ENCODE measurements around the gene AHRR.

The AHRR gene

DNA sequence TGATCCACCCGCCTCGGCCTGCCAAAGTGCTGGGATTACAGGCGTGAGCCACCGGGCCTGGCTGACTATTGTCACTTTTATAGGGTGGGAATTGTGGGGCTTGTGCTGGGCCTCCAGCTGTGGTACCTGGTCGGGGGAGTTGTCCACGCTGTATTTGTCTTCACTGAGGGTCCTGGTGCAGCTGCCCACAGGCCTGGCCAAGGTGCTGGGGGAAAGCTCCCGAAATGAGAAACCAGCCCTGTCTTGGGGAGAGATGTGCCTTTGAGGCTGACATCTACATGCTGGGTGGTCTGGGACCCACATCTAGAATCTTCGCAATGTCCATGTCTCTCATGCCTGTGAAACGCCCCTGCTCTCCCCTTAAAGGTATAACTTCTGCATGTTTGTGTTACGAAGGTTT, 124.1 kb downstream of the AHRR start:
- DNase-seq = no peak

DNA sequence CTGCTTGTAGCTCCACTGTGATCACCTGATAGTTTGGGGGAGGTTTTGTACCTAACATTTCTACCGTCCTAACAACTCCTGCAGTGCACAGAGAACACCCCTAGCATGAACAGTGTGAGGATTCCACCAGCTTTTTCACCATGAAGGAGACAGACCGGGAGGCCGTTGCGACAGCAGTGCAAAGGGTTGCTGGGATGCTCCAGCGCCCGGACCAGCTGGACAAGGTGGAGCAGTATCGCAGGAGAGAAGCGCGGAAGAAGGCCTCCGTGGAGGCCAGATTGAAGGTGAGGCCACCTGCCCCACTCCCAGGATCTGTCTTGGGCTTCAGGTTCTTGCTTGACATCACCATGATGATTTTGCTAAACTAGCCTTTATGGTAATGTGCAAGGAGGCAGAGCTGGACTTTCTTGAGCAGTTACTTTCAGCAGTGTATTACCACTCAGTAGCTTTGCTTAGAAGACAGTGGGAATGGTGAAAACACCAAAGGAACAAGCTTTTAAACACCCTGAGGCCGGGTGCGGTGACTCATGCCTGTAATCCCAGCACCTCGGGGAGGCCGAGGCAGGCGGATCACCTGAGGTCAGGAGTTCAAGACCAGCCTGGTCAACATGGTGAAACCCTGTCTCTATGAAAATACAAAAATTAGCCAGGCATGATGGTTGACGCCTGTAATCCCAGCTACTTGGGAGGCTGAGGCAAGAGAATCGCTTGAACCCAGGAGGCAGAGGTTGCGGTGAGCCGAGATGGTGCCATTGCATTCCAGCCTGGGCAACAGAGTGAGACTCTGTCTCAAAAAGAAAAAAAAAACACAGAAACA, 124.8 kb downstream of the AHRR start:
- no peak for DNase-seq

DNA sequence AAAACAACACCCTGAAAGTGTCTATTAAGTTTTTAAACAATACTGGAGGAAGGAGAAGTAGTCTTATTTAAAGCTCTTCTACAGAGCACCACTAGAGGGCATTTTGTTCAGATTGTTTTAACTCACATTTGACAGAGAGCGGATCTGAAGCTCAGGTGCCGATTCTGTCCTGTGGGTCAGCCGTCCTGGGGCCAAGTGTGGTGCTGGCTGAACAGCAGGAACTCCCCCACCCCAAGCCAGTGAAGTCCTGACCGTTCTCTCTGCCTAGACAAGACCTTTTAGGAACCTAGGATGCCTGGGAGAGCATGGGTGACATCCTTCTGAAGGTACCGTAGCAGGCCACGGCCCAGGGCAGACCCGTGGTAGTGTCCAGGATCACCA, 125.4 kb downstream of the AHRR start:
- DNase-seq = peak; percentile 38

DNA sequence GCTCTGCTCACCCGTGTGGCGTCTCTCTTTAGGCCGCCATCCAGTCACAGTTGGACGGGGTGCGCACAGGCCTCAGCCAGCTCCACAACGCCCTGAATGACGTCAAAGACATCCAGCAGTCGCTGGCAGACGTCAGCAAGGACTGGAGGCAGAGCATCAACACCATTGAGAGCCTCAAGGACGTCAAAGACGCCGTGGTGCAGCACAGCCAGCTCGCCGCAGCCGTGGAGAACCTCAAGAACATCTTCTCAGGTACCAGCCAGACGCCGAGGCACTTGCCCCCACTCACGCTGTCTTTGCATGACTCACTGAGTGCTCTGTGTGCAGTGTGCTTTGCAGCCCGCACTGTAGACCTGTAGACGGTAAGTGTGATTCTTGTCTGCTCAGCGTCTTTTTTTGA, 126.0 kb downstream of the AHRR start:
- no peak for DNase-seq

DNA sequence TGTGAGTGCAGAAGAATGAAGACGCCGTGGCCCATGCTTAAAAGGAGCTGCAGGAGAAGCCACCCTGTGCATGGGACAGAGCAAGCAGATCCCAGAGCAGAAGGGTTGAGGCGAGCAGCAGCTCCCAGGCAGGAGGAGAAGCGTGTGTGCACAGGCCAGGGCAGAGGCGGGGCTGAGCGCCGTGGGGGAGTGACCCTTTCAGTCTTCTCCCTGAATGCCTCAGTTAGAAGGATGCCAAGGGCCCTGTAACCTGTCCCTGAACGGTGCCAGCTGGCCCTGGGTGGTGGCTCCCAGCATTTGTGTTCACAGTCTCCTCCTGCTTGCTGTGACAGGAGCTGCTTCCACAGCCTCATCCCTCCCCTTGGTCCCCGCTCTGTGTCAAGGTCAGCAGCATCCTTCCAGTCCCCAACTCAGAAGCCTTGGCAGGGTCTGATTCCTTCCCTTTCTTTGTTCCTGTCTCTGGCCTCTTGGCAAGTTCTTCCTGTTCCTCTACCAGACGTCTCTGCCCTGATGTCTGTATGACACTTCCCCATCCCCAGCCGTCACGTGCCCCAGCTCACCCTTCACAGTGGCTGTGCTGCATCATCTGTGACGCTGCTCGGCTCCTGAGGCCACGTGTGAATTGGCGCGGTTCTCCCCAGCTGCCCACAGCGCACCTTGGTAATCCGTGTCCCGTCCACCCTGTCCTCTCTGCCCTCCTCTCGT, 126.7 kb downstream of the AHRR start:
- no peak for DNase-seq

DNA sequence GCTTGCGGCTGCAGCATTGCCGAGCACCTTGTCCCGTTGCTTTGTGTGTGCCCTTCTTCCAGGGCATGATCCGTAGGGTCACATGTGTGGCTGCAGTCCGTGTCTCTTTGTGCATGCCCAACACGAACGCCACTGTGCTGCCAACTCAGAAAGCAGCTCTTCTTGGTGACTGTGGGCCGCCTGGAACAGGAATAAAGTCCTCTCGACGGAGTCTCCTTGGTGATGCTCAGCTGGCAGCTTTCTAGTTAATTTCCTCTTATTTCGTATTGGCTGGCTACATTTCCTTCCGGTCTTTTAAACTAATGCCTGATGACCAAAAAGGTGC, 127.2 kb downstream of the AHRR start:
- DNase-seq = no peak

DNA sequence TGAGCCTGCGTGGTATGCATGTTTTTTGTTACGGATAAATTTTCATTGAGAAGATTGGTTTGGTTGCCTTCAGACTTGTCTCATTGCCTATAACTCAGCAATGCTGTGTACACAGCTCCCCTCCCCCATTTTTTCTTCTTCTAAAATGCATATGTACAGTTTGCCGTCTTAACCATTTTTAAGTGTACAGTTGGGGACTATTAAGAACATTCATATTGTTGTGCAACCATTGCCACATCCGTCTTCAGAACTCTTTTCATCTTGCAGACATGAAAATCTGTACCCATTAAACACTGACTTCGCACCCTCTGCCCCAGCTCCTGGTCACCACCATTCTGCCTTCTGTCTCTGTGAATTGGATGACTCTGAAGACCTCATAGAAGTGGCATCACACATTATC, 127.6 kb downstream of the AHRR start:
- DNase-seq = no peak

DNA sequence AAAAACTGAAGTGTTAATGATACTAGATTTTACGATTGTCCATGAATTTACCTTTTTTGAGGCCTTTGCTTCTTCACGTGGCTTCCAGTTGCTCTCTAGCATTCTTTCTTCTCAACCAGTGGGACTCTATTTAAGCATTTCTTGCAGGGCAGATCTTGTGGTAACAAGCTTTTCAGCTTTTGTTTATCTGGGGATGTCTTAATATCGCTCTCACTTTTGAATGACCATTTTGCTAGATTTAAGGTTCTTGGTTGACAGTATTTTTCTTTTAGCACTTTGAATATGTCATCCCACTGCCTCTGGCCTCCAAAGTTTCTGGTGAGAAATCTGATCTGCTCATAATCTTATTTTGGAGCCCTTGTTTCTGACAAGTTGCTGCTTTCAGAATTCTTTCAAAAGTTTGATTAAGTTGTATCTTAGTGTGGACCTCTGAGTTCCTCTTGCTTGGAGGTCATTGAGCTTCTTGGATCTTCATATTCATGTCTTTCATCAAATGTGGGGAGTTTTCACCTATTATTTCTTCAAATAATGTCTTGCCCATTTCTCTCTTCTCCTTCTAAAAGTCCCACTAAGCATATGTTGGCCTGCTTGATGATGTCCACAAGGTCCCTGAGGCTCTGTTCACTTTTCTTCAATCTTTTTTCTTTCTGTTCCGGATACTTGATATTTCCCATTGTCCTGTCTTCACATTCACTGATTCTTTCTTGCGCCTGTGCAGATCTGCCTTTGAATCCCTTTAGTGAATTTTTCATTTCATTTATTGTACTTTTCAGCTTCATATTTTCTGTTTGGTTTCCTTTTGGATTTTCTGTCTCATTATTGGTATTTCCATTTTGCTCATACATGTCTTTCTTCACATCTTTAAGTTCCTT, 130.3 kb downstream of the AHRR start:
- DNase-seq = no peak

DNA sequence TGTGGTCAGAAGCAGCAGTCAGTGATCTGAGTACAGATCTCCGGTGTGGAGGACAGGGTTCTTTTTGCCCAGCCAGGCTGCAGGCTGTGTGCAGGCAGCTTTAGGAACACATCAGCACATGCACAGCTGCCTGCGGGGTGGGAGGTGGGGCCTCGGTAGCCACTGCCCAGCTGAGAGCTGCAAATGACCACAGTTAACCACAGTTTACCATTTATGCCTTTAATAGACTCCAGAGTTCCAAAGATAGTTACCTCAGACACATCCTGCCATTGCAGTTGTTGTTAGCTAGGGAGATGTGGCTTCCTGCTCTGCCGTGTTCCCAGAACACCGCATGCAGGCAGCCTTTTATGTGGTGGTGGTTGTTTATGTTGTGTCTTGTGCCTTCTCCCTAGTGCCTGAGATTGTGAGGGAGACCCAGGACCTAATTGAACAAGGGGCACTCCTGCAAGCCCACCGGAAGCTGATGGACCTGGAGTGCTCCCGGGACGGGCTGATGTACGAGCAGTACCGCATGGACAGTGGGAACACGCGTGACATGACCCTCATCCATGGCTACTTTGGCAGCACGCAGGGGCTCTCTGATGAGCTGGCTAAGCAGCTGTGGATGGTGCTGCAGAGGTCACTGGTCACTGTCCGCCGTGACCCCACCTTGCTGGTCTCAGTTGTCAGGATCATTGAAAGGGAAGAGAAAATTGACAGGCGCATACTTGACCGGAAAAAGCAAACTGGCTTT, 131.6 kb downstream of the AHRR start:
- DNase-seq = no peak

DNA sequence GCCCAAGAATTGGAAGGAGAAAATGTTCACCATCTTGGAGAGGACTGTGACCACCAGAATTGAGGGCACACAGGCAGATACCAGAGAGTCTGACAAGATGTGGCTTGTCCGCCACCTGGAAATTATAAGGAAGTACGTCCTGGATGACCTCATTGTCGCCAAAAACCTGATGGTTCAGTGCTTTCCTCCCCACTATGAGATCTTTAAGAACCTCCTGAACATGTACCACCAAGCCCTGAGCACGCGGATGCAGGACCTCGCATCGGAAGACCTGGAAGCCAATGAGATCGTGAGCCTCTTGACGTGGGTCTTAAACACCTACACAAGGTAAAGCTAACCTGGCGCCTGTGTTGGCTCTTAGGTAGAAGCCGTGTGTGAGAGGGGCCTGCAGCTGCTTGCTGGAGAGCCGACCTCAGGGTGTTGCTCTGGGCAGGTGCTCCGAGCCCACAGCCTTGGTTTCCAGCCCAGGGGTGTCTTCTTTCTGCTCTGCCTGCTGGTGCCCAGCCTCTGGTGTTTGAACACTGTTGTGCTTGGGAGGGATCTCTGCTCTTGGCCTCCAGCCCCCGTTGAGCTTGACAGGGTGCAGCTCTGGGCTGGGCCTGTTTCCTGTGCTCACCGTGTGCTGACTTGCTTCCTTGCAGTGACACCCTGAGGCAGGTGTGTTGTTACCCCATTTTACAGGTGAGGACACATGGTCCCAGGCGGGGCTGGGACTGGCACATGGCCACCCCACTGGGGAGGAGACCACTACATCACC, 132.4 kb downstream of the AHRR start:
- DNase-seq = no peak

DNA sequence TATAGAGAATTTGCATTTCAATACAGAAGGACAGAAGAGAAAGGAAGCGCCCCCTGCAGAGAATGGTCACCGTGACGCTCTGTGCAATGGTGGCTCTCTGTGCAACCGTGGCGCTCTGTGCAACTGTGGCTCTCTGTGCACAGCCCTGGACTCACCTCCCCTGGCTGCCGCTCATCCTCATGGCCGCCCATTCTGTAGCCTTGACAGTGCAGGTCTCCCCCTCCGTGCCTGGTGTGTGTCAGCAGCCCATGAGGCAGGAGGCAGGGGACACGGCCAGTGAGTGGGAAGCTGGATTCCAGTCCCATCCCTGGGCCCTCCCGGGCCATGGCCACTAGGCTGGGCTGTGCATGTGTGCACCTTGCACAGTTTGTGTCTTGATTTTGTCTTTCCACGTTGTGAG, 133.4 kb downstream of the AHRR start:
- no peak for DNase-seq

DNA sequence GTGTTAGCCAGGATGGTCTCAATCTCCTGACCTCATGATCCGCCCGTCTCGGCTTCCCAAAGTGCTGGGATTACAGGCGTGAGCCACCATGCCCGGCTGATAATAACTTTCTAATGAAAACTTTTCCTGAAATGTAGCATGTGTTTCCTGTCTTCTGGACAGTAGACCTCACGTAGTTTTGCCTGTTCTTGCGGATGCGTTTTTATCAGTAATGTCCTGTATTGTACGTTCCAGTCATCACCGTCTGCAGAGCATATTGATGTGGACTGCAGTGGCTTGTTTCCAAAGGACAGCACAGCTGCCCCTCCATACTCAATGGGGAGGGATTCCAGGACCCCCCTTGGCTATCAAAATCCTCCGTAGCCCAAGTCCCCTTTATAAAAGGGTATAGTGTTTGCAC, 134.3 kb downstream of the AHRR start:
- DNase-seq = no peak

DNA sequence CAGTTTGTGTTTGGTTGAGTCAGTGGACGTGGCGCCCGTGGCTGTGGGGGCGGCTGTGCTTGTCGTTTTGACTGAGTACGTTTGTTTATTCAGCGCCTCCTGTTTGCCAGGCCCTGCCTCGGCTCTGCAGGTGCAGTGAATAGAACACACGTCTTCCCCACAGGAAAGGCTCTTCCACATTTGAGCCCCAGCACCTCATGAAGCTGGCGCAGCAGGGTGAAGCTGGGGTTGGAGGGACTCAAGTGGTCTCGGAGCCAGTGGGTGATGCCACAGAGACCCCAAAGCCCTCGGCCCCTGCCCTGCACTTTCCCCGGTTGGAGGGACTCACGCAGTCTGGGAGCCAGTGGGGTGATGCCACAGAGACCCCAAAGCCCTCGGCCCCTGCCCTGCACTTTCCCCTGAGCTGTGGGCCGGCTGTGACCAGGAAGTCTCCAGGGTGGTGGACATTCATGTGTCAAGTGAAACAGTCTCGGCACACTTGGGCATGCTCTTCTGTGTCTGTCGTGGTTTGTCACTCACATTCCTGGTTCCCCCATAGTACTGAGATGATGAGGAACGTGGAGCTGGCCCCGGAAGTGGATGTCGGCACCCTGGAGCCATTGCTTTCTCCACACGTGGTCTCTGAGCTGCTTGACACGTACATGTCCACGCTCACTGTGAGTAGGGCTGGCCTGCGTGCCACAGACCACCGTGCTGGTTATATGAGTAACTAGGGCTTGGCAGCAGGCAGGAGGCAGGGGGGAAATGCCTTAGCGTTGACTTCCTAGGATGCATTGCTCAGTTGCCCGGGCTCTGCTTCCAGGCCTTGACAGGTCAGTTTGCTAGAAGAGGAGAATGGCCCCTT, 135.1 kb downstream of the AHRR start:
- no peak for DNase-seq

DNA sequence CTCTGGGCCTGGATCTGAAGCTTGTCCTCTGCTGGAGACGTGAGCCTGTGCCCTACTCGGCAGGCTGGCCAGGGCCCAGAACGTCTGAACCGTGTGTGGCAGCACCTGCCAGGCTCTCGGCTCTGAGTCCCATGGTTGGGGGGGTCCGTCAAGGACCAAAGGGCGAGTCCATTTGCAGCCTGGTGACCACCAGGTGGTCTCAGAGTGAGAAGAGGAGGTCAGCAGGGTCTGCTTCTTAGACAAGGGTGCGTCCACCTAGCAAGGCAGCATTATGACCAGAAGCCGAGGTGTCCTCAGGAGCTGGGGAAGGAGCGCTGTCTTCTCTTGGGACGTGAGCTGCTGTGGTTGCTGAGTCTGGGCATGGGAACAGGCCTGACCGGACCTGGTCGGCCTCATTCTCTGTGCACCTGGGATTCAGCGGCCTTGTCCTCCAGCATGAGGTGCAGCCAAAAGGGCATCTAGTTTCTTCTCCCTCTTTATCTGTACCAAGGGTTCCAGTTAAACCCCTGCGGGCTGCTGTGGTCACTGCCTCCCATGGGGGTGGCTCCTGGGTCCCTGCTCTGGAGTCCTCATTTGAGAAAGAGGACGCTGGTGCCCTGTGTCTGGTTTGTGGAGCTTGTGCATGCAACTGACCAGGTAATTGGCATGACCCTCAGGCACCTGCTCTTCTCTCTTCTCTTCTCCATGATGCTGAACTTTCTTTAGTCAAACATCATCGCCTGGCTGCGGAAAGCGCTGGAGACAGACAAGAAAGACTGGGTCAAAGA, 135.9 kb downstream of the AHRR start:
- DNase-seq = no peak

DNA sequence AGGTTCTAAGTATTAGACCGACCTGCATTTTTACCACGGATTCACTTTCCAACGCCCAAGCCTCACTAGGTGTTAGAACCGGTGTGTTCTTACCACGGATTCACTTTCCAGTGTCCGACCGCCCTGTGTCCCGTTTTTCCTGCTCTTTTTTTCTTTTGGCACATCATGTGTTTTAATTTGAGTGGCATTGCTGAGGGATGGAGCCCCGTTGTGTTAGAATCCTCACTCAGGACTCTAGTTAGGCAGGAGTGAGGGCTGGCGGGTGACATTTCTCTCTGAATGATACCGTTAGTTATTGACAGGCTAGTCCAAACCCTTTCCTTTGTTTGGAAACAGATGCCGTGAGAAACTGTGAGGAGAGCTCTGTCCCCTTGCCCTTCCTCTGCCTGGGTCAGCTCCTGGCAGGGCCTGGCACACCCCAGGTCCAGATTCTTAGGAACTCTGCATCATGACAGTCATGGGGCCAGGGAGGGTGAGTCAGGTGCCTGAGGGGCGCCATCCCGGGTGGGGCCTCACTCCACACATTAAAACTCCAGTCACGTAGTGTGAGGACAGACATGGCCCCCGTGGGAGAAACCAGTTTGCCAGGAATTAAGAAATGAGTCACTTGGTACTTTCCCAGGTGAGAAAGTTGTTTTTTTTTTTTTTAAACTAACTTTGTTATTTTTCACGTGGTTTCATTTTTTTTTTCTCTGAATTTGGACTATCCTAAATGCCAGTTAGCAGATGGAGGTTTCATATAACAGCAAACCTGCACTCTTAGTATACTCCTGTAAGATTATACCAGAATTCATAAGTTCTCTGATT, 137.2 kb downstream of the AHRR start:
- DNase-seq = peak; percentile 24

DNA sequence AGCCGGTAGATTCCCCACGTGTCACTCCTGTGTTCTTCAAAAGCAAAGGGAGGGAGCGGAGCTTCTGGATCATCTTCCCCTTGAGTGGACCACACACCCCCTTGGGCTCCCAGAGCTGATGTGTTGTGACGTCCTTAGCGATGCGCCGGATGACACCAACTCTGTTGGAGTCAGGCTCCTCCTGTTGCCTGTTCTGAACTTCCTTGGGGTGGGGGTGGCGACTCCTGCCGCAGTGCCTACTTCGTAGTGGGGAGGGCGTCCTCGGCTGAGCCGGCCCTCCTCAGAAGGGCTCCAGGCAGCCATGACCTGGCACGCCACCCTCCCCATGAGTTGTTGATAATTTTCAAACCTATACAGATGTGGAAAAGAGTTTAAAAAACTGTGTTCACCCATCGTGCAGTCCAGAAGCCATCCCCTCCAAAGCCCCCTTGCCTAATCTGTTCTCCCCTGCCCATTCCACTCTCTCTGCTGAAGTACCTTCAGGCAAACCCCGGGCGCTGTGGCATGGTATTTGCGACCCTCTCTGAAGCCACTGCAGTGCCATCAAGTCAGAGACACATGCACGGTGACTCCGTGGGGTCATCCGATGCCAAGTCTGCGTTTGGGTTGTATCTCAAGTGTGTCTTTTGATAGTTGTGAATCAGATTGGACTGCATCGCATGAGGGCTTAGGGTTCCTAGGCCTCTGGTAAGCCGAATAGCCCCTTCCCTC, 138.2 kb downstream of the AHRR start:
- no peak for DNase-seq

DNA sequence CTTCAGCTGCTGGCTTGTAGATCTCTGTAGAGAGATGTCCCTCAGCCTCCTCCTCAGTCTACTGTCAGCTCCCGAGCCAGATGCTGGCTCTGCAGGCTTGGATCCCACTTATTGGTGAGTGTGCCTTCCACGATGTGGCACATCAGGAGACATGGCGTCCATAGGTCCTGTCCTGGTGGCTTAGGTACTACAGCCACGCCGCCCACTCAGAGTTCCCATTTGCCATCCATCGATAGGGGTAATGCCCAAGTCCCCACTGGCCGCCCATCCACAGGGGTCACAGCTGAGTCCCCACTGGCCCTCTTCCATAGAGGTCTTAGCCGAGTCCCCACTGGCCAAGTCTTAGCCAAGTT, 138.7 kb downstream of the AHRR start:
- no peak for DNase-seq

DNA sequence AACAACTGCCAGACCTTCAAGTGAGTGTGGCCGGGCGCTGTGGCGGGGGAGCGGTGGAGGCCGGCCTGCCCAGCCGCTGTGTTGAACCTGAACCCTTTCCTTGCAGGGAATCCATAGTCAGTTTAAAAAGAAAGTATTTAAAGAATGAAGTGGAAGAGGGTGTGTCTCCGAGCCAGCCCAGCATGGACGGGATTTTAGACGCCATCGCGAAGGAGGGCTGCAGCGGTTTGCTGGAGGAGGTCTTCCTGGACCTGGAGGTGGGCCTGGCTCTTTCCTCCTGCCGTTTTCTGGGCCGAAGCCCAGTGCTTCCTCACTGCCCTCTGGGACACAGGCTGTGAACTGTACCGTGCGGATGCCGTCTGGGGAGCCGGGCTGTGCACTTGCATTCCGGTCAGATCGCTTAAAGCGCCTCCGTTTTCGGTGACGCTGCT, 140.6 kb downstream of the AHRR start:
- no peak for DNase-seq

DNA sequence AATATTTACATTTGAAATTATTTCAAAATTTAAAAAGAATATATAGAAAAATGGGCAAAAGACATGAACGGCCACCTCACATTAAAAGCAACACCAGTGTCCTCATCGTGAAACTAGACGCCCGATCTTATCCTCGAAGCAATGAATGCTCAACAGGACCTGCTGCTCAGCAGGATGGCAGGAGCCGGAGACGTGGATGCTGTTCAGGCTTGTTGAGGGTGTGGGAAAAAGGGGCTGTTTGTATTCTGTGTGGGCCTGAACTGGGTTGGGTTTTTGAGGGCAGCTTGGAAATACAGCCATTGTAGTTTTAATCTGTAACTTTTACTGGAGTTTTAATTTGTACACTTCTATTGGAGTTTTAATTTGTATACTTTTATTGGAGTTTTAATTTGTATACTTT, 141.8 kb downstream of the AHRR start:
- DNase-seq = no peak

Measured in fibroblast of skin of scalp (primary cell).